ENCODE measurements around the gene CMPK2. TPM values are rescaled to one million over a fixed set of nuclear protein-coding genes. Genes with fewer than 3 reads are reported as not detected.
A peak's percentile ranks its signal among the peaks of the same experiment; 100 is the strongest.

The CMPK2 gene
- total and polyA plus RNA-seq, 4 donors, result 2.9 to 41.7 (median 4.2) TPM

- peak overlapping the region in 1 of 3 donors; percentile 93 for H3K4me3 ChIP-seq (ENCODE audit: low read depth in 1 of 3, low read length in 3 of 3)
- H3K36me3 ChIP-seq (ENCODE audit: control insufficient read depth in 4 of 4, insufficient read depth in 3 of 4, low read depth in 1 of 4, low read length in 3 of 4), result peaks cover 3 to 13% (median 8%) of the 10 kb centered on the region in 4 donors
- H3K4me1 ChIP-seq (ENCODE audit: control insufficient read depth in 4 of 4, insufficient read depth in 4 of 4, low read length in 3 of 4), result peaks cover 3 to 20% (median 11%) of the 10 kb centered on the region in 4 donors
- H3K27ac ChIP-seq (ENCODE audit: low read depth in 1 of 2, low read length in 2 of 2), result no peak overlapping the region
- no peaks in the 10 kb centered on the region for H3K27me3 ChIP-seq (ENCODE audit: control insufficient read depth in 4 of 4, insufficient read depth in 4 of 4, low read length in 3 of 4)
- no peak overlapping the region for H3K9ac ChIP-seq (ENCODE audit: low read depth in 1 of 2, low read length in 2 of 2)
- 62% methylated on average over 8 of the region's 8 CpGs for WGBS
- H3K9me3 ChIP-seq (ENCODE audit: control insufficient read depth in 4 of 4, low read length in 3 of 4), result peaks cover 0 to 3% (median 2%) of the 10 kb centered on the region in 4 donors
- TF ChIP-seq NR2F2 (IDR thresholded peaks at IDR 0.05), result no peak
- no peak for TF ChIP-seq MAX (IDR thresholded peaks at IDR 0.05)
- no peak for TF ChIP-seq ATF3 (IDR thresholded peaks at IDR 0.05)
- TF ChIP-seq HNF4A (conservative IDR thresholded peaks at IDR 0.05), result peak; percentile 50 to 53
- peak; percentile 5 for TF ChIP-seq SP1 (IDR thresholded peaks at IDR 0.05)
- TF ChIP-seq RAD21 (IDR thresholded peaks at IDR 0.05), result no peak
- TF ChIP-seq REST (IDR thresholded peaks at IDR 0.05), result no peak
- no peak for TF ChIP-seq JUND (IDR thresholded peaks at IDR 0.05)
- no peak for TF ChIP-seq GABPA (IDR thresholded peaks at IDR 0.05 in 1 of 2, conservative IDR thresholded peaks at IDR 0.05 in 1 of 2)
- no peak for DNase-seq (ENCODE audit: low spot score)
Measured at GRCh38 chr2:6864231-6864754, 1.4 kb downstream of the CMPK2 start.

- Histone ChIP-seq H3K9me3 (ENCODE audit: control insufficient read depth in 4 of 4, low read length in 3 of 4) (peaks cover 0 to 4% (median 2%) of the 10 kb centered on the region in 4 donors), H3K36me3 (ENCODE audit: control insufficient read depth in 4 of 4, insufficient read depth in 3 of 4, low read depth in 1 of 4, low read length in 3 of 4) (peaks cover 3 to 13% (median 8%) of the 10 kb centered on the region in 4 donors), H3K27ac (ENCODE audit: low read depth in 1 of 2, low read length in 2 of 2) (no peak overlapping the region), H3K27me3 (ENCODE audit: control insufficient read depth in 4 of 4, insufficient read depth in 4 of 4, low read length in 3 of 4) (no peaks in the 10 kb centered on the region), H3K4me3 (ENCODE audit: low read depth in 1 of 3, low read length in 3 of 3) (no peak overlapping the region), H3K4me1 (ENCODE audit: control insufficient read depth in 4 of 4, insufficient read depth in 4 of 4, low read length in 3 of 4) (peaks cover 3 to 20% (median 11%) of the 10 kb centered on the region in 4 donors), H3K9ac (ENCODE audit: low read depth in 1 of 2, low read length in 2 of 2) (no peak overlapping the region)
- TF ChIP-seq MAX (IDR thresholded peaks at IDR 0.05) (no peak), GABPA (IDR thresholded peaks at IDR 0.05 in 1 of 2, conservative IDR thresholded peaks at IDR 0.05 in 1 of 2) (no peak)
- WGBS, result 86% methylated on average over 6 of the region's 6 CpGs
- no peak for DNase-seq (ENCODE audit: low spot score)
Measured at GRCh38 chr2:6863792-6864191, 1.9 kb downstream of the CMPK2 start.

- peaks cover 0 to 11% (median 5%) of the 10 kb centered on the region in 4 donors for H3K4me1 ChIP-seq (ENCODE audit: control insufficient read depth in 4 of 4, insufficient read depth in 4 of 4, low read length in 3 of 4)
- peaks cover 0 to 4% (median 2%) of the 10 kb centered on the region in 4 donors for H3K9me3 ChIP-seq (ENCODE audit: control insufficient read depth in 4 of 4, low read length in 3 of 4)
- no peak overlapping the region for H3K4me3 ChIP-seq (ENCODE audit: low read depth in 1 of 3, low read length in 3 of 3)
- 98% methylated on average over 3 of the region's 3 CpGs for WGBS
- H3K36me3 ChIP-seq (ENCODE audit: control insufficient read depth in 4 of 4, insufficient read depth in 3 of 4, low read depth in 1 of 4, low read length in 3 of 4), result peaks cover 3 to 13% (median 10%) of the 10 kb centered on the region in 4 donors
- no peak overlapping the region for H3K9ac ChIP-seq (ENCODE audit: low read depth in 1 of 2, low read length in 2 of 2)
- H3K27ac ChIP-seq (ENCODE audit: low read depth in 1 of 2, low read length in 2 of 2), result no peak overlapping the region
- H3K27me3 ChIP-seq (ENCODE audit: control insufficient read depth in 4 of 4, insufficient read depth in 4 of 4, low read length in 3 of 4), result no peaks in the 10 kb centered on the region
- DNase-seq (ENCODE audit: low spot score), result no peak
- TF ChIP-seq NR2F2 (IDR thresholded peaks at IDR 0.05) (no peak), FOXA1 (IDR thresholded peaks at IDR 0.05) (no peak), ATF3 (IDR thresholded peaks at IDR 0.05) (no peak), HNF4A (conservative IDR thresholded peaks at IDR 0.05) (no peak), EGR1 (IDR thresholded peaks at IDR 0.05; ENCODE audit: low read depth in 2 of 2) (no peak), GABPA (IDR thresholded peaks at IDR 0.05 in 1 of 2, conservative IDR thresholded peaks at IDR 0.05 in 1 of 2) (no peak), RXRA (IDR thresholded peaks at IDR 0.05) (no peak), HNF4G (IDR thresholded peaks at IDR 0.05) (no peak), JUND (IDR thresholded peaks at IDR 0.05) (no peak), CTCF (IDR thresholded peaks at IDR 0.05; ENCODE audit: low read depth, low read length, missing input control) (no peak), REST (IDR thresholded peaks at IDR 0.05) (no peak), YY1 (IDR thresholded peaks at IDR 0.05) (no peak), SP1 (IDR thresholded peaks at IDR 0.05) (no peak)
Measured at GRCh38 chr2:6860296-6860695, 5.4 kb downstream of the CMPK2 start.

Data from liver (tissue), 9 donors.